CD4-positive, alpha-beta T cell treated with Interleukin-17A for 1 hour (primary cell): Measurements from ENCODE around the gene MRPS5.

Experiments
- DNase-seq: peaks from one replicate; pipeline ENCODE4 v3.0.0-alpha.2; 2020

The MRPS5 gene

GRCh38 chr2:95059656-95060370 lies 61.8 kb downstream of the MRPS5 start:
- no peak for DNase-seq

DNA sequence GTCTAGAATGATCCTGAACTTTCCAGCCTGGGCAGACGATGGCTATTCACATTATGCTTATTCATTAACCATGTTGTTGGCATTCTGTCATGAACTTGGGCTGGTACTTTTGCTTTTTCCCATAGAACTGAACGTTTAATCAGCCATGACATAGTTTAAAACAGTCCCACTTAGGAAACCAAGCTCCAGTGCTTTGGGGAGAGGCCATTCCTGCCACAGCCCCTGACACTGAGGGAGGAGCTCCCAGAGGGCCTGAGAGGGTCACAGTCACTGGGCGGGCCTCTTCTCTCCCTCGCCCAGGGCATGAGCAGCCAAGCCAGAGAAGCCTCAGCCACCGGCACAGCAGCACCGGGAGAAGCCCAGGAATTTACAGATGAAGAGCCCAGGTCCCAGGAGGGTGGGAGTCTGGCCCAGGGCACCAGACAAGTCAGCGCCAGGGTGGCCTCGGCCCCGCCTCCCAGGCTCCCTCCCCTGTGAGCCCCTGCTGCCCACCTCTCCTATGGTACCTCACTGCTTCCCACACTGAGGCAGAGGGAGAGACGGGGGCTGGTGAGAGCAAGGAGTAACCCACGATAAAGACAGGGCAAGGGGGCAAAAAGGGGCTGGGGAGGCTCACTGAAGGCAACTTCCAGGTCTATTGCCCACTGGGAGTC lies 62.5 kb downstream of the MRPS5 start:
- DNase-seq = no peak

- DNase-seq = no peak
These were observed 63.1 kb downstream of the MRPS5 start for GRCh38 chr2:95058466-95058988.

DNA sequence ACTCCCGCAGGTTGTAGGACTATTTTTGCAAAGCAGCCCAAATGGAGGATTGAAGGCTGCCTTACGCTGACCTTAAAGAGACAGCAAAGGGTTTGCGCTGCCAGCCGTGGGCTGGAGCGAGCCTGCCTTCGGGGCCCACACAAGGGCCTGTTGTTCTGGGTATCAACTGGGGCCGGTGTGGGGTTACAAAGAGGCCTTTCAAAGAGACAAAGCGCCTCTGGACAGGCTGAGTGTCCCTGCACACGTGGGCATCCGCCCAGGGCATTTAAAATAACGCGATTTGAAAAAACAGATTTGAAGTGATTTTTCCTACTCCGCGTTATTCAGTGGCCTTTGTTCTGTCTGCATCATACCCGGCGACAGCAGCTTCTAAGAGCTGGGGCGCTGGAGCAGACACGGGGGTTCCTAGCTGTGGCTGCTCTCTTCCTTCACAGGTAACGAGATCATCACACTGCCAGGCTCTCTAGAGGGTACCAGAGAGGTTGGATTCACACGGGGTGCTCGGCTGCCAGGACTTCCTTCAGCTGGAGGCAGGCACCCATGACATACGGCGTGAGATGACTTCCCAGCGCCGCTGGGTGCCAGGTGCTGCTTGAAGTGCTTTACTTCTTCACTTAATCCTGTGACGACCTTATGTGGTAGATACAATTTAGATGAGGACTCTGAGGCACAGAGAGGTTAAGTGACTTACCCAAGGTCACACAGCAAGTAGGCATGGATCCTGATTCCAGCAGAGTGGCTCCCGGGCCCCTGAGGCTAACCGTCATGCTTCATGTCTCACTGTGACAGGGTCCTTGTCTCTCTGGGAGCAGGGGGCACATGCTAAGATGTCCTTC lies 63.9 kb downstream of the MRPS5 start:
- no peak for DNase-seq

DNA sequence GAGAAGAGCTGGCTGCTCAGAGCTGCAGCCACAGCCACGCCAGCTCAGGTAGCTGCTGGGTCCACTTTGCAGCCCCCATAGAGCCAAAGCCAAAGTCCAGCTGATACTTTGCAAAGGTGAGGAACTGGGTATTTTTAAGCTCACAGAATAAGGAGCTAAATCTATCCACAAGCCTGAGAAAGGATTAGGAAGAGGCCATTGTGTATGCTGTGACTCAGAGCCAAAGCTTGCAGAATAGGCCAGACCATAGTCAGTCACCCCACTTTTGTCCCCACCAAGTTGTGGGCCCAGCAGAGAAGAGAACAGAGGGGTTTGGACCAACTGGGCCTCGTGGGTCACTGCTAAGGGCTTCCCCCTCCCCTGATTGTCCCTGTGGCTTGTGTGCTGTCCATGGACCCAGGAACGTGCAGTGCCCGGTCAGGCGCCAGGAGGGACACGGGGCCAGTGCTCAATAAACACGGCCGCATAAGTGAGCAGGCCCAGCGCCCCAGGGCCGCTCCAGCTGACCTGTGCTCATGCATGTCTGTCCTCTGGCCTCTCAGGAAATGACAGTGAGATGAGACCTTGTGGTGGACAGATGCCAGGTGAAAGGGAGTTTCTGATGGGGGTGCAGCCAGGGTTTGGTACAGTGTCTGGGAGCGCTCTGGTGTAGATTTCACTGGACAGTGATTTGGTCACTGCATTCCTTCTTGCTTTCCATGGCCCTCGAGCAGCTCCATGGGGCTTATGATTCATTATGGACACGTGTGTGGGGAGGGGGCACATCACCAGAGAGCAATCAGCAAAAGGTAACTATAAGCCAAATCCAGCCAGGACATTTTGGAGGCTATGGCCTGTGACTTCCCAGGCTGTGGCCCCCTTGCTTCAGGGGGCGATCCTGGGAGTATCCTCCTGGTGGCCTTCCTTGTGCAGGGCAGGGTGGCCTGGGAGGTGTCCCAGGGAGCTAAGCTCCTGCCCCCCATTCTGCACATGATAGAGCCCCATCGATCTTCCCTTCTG lies 64.8 kb downstream of the MRPS5 start:
- no peak for DNase-seq

- DNase-seq = no peak
These were observed 65.6 kb downstream of the MRPS5 start for GRCh38 chr2:95056044-95056443.

DNA sequence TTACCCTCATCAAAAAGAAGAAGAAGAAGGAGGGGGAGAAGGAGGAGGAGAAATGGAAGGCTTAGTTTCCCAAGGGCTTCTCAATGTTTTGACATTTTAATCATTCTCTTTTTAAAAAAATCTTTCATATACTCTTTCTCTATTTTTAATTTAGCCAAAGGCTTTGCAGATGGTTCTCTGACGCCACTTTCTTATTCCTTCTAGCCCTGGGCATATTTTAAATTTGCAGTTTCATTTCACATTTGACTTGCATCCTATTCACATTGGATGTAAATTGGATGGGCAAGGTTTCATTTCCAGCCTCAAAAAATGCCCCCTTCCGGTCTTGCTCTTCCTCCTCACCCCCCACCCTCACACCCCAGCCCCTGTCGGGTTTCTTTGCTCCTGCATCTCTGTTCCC lies 66.3 kb downstream of the MRPS5 start:
- no peak for DNase-seq

GRCh38 chr2:95054016-95054415 lies 67.6 kb downstream of the MRPS5 start:
- DNase-seq = no peak

DNA sequence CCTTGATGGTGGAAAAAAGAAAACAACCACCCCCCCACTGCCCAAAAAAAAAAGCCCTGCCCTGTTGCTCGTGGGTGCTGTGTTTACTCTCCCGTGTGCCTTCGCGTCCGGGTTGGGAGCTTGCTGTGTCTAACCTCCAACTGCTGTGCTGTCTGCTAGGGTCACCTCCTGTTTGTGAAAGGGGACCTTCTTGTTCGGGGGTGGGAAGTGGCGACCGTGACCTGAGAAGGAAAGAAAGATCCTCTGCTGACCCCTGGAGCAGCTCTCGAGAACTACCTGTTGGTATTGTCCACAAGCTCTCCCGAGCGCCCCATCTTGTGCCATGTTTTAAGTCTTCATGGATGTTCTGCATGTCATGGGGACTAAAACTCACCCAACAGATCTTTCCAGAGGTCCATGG lies 68.1 kb downstream of the MRPS5 start:
- no peak for DNase-seq

DNA sequence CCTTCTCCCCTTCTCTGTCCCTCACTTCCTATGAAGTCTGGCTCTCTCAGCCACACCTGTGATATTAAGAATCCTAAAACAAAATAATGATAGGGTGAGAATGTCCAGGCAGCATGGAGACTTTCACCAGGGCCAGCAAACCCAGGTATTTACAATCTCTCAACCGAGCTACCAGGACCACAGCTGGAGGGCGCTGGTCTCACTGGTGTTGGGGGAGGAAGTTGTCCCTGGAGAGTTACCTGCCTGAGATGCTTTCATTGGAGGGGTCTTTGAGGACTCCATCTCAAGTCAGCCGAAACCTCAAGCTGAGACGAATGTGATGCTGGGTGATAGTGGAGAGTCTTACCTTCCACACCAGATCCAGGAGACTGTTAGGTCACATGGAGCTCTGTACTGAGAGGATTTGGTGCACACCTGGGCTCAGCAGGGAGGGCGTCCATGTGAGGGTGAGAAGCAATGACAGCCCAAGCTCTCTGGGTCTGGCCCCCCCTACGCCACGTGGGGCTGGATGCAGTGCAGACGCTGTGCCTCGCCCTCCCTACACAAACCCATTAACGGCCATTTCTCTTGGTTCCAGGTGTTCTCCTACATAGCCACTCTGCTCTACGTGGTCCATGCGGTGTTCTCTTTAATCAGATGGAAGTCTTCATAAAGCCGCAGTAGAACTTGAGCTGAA lies 68.7 kb downstream of the MRPS5 start:
- DNase-seq = no peak

DNA sequence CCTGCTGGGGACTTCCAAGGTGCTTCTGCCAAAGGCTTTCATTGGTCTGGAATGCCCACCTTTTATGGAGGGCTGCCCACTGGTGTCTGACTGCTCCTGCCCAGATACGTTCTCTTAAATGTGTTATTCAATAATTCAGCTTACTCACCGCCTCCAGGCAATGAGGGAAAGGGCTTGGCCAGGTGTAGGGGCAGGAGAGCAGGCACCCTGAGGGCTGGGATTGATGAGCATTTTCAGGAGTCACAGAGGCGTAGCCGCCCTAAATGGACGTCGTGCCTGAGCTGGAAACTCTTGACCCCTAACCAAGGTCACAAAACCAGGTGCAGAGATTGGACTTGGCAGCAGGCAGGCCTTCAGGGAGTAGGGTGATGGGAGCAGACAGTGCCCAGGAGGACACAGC lies 69.3 kb downstream of the MRPS5 start:
- no peak for DNase-seq

DNA sequence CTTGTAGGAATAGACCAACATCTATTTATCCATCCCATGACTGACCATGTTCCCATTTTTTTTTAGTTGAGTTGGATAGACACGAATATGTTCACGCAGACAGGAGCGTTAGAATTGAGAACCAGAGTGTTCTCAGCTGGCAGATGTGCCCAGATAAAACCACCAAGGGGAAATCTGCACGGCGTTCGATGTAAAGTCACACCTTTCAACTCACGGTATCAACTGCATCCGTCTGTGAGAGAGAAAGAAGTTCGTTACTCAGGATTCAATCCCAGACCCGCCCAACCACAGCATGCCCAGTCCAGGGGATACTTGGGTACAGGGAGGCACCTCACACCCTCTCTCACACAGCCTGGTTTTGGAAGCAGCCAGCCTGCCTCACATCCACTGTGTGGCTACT lies 70.0 kb downstream of the MRPS5 start:
- no peak for DNase-seq

DNA sequence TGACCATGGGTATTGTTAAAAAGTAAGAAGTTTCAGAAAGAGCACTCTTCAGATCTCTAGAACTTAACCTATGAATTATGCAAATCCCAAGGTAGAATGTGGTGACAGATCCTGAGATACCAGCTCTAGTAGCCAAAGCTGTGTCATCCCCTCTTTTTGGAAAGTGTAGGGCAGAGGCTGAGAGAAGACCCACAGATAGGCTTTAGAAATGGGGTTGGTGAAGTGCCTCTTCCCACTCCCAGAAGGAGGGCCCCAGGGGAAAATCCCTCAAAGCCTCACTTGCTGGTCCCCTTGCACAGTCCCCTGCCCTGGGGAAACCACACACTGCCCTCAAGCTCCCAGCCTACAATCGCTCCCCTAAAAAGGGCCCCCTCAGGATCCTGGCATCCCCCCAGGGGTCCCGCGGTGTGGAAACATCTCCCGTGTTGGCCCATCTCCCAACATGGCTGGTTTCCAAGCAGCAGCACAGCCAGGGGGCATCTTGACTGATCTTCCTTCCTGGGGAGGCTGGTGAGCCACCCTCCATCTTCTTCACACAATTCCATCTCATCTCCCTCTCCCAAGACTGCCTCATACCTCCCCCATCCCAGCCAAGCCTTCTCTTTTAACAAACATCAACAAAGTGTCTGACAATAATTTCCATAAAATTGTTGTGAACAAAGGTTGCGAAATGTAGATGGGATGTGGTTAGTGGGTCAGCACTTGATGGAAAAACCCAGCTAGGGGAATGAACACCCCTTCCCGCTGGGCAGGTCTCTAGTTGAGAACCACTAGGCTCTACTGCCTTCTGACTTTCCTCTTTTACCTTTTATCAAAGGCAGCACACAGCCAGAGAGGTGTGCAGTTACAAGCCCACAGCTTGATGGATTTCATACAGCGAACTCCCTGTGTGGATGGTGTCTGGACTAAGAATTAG lies 71.0 kb downstream of the MRPS5 start:
- no peak for DNase-seq

DNA sequence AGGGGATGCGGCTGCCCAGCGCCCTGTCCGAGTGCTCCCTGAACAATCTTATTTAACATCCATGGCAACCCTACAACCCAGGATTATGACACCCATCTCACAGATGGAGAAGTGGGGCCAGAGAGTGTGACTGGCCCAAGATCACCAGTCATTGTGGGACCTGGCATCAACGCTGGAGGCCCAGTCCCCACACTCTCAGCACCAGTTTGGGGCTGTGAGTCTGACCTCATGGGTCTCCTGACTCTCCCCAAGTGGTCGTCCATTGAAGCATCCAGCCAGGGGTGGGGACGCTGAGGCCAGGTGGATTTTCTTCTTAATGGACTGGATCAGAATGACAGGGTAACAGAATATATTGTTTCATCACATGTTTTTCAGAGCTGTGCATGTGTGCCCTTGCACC lies 71.6 kb downstream of the MRPS5 start:
- no peak for DNase-seq

GRCh38 chr2:95049683-95049955 lies 72.0 kb downstream of the MRPS5 start:
- no peak for DNase-seq

- no peak for DNase-seq
These were observed 72.6 kb downstream of the MRPS5 start for GRCh38 chr2:95048825-95049682.

DNA sequence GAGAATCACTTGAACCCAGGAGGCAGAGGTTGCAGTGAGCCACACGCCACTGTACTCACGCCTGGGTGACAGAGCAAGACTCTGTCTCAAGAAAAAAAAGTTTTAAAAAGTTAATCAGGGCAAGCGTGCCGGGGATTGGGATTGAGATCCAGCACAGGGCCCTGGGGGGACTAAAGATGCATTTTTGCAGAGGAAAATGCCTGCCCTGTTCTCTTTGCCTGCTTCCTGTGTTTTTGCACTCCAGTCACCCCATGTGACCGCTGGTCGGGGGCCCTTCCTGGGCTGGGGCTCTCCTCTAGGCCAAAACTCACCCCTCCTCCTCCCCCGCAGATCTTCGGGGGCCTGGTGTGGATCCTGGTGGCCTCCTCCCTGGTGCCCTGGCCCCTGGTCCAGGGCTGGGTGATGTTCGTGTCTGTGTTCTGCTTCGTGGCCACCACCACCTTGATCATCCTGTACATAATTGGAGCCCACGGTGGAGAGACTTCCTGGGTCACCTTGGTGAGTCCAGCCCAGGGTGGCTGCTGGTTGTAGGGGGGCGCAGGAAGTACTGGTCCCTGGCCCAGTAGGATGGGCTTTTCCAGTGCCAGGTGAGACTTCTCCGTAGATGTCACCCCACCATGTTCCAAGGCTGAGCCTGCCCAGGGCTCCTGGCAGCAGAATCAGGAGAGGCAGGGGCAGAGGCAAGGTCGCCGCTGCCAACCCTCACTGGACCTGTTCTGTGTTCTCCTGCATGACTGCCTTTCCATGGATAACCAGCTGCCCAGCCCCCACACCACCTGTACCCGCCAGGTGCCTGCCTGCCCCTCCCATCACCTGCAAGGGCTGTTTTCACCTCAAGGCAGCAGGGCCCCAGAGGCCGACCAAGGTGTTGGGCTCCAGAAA lies 73.7 kb downstream of the MRPS5 start:
- no peak for DNase-seq

DNA sequence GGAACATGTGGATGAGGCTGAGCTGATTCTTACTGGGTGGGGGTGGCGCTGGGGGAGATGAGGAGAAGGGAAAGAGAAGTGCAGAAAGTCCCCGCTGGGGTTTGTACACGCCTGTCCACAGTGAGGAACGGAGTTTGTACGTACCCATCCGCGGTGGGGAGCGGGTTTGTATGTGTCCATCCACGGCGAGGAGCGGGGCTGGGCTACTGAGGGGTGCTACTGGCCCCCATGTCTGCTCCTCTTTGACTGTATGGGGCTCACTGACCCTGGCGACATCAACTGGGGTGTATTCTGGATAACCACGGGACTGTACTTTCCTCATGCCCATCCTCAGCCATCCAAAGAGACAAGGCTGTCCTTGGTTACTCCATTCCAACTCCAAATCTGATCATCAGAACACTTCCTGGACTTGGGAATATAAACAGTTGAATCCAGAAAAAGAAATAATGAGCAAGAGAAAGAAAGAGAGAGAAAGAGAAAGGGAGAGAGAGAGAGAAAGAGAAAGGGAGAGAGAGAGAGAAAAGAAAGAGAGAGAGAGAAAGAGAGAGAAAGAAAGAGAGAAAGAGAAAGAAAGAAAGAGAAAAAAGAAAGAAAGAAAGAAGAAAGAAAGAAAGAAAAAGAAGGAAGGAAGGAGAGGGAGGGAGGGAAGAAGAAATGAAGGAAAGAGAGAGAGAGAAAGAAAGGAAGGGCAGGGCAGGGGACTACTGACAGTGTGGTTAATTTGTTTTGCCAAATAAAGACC lies 75.1 kb downstream of the MRPS5 start:
- DNase-seq = no peak
